H1 (cell line): ENCODE results near the gene EN2. TPM values are rescaled to one million over a fixed set of nuclear protein-coding genes. Genes with fewer than 3 reads are reported as not detected.
A peak's percentile ranks its signal among the peaks of the same experiment; 100 is the strongest.

Source experiments
- CTCF ChIA-PET: fragments of 300-600 bp; sonication (Branson Sonifier 250); formaldehyde crosslinking; loops from one replicate; lab custom pipeline; 2021; ENCODE audit not compliant: partially characterized antibody; lab: Charles Lee
- POLR2A ChIA-PET: fragments of 300-600 bp; sonication (Branson Sonifier 250); formaldehyde crosslinking; loops from one replicate; lab custom pipeline; 2021; ENCODE audit warnings: inconsistent platforms; ENCODE audit not compliant: partially characterized antibody; lab: Charles Lee
- DNase-seq, 2 experiments: peaks; one replicate each; pipeline versions ENCODE4 v3.0.0 to v3.0.0-alpha.2; 2010 to 2022; ENCODE audit warnings: low spot score in 2 of 2, low read depth in 1 of 2, mixed read lengths in 1 of 2
- FAIRE-seq: peaks from 2 replicates; lab custom pipeline; 2011; peaks lifted over from hg19 to GRCh38; lab: Jason Lieb, UNC
- H2AFZ ChIP-seq: 2 replicates; pipeline ENCODE4 v1.8.1; 2012; ENCODE audit warnings: low read length, inconsistent platforms
- H2AK5ac ChIP-seq: 2 replicates; pipeline ENCODE4 v1.6.1; 2013; ENCODE audit warnings: low read depth, low read length
- H2BK120ac ChIP-seq: replicated peaks from 2 replicates; pipeline ENCODE3; 2013; ENCODE audit warnings: low read depth, low read length, inconsistent platforms
- H2BK12ac ChIP-seq: 2 replicates; pipeline ENCODE4 v1.6.1; 2013; ENCODE audit warnings: low read depth, low read length
- H2BK15ac ChIP-seq: 2 replicates; pipeline ENCODE4 v1.6.1; 2013; ENCODE audit warnings: low read length
- H2BK20ac ChIP-seq: 2 replicates; pipeline ENCODE4 v1.6.1; 2013; ENCODE audit warnings: low read length
- H2BK5ac ChIP-seq: 2 replicates; pipeline ENCODE4 v1.6.1; 2013; ENCODE audit warnings: low read depth, low read length
- H3K14ac ChIP-seq: 2 replicates; pipeline ENCODE4 v1.6.1; 2013; ENCODE audit warnings: inconsistent platforms; ENCODE audit not compliant: insufficient read length
- H3K18ac ChIP-seq: 2 replicates; pipeline ENCODE4 v1.6.1; 2013; ENCODE audit warnings: low read length; ENCODE audit errors: extremely low read depth
- H3K23ac ChIP-seq: 2 replicates; pipeline ENCODE4 v1.6.1; 2013; ENCODE audit warnings: inconsistent platforms; ENCODE audit not compliant: insufficient read length
- H3K23me2 ChIP-seq: 2 replicates; pipeline ENCODE4 v1.6.1; 2013; ENCODE audit warnings: low read depth, low read length
- H3K27ac ChIP-seq: 2 replicates; pipeline ENCODE4 v1.6.1; 2011; ENCODE audit warnings: low read depth, low read length, inconsistent platforms
- H3K27me3 ChIP-seq, 4 experiments: replicated peaks in 1 of 4; 1 replicate in 1 of 4; 2 replicates in 3 of 4; pipeline versions ENCODE4 v1.6.1 to v1.8.1; 2011 to 2013; ENCODE audit warnings: low read length in 3 of 4, mild to moderate bottlenecking in 3 of 4, inconsistent platforms in 2 of 4, mixed read lengths in 2 of 4, moderate library complexity in 1 of 4; ENCODE audit not compliant: control insufficient read depth in 3 of 4, insufficient read depth in 3 of 4; ENCODE audit errors: extremely low read depth in 1 of 4
- H3K36me3 ChIP-seq, 4 experiments: 2 replicates each; pipeline versions ENCODE4 v1.6.1 to v1.8.1; 2011 to 2013; ENCODE audit warnings: mild to moderate bottlenecking in 4 of 4, low read length in 3 of 4, moderate library complexity in 2 of 4, control low read depth in 1 of 4, inconsistent platforms in 1 of 4; ENCODE audit not compliant: insufficient read depth in 4 of 4, control insufficient read depth in 2 of 4
- H3K4ac ChIP-seq: replicated peaks from 2 replicates; pipeline ENCODE3; 2013; ENCODE audit warnings: low read length, low read depth, mixed read lengths, inconsistent platforms; ENCODE audit not compliant: insufficient read length
- H3K4me1 ChIP-seq, 4 experiments: replicated peaks in 1 of 4; 1 replicate in 1 of 4; 2 replicates in 3 of 4; pipeline versions ENCODE4 v1.6.1 to v1.8.1; 2011 to 2013; ENCODE audit warnings: low read length in 3 of 4, inconsistent platforms in 2 of 4, mixed read lengths in 1 of 4; ENCODE audit not compliant: insufficient read depth in 4 of 4, control insufficient read depth in 3 of 4
- H3K4me2 ChIP-seq, 2 experiments: 2 replicates each; pipeline versions ENCODE4 v1.6.1 to v1.8.1; 2011 to 2013; ENCODE audit warnings: low read depth in 2 of 2, low read length in 2 of 2, control low read depth in 1 of 2, inconsistent platforms in 1 of 2, mild to moderate bottlenecking in 1 of 2; ENCODE audit not compliant: insufficient read depth in 1 of 2
- H3K4me3 ChIP-seq, 4 experiments: fragments of 200-600, 300-600 bp in 1 of 4; sonication (generic), shearing (Covaris generic), sonication (Bioruptor Twin) in 1 of 4; 2 replicates each; pipeline versions ENCODE4 v1.5.1 to v1.8.1; 2011 to 2016; ENCODE audit warnings: low read length in 4 of 4, low read depth in 3 of 4, control low read depth in 2 of 4, inconsistent platforms in 2 of 4, mild to moderate bottlenecking in 2 of 4, mixed read lengths in 1 of 4, moderate library complexity in 1 of 4; ENCODE audit not compliant: insufficient read depth in 2 of 4; ENCODE audit errors: extremely low read depth in 1 of 4
- H3K56ac ChIP-seq: replicated peaks from 2 replicates; pipeline ENCODE3; 2013; ENCODE audit warnings: low read depth, mild to moderate bottlenecking, mixed read lengths, low read length, inconsistent platforms; ENCODE audit not compliant: insufficient read length
- H3K79me1 ChIP-seq: 2 replicates; pipeline ENCODE4 v1.6.1; 2013; ENCODE audit warnings: low read depth, low read length, control low read depth
- H3K79me2 ChIP-seq, 2 experiments: 2 replicates each; pipeline versions ENCODE4 v1.6.1 to v1.8.1; 2012 to 2013; ENCODE audit warnings: low read length in 2 of 2, mild to moderate bottlenecking in 2 of 2, inconsistent platforms in 1 of 2; ENCODE audit not compliant: insufficient read depth in 2 of 2, control insufficient read depth in 1 of 2
- H3K9ac ChIP-seq, 4 experiments: replicated peaks in 1 of 4; 1 replicate in 1 of 4; 2 replicates in 3 of 4; pipeline versions ENCODE4 v1.6.1 to v1.8.1; 2011 to 2013; ENCODE audit warnings: low read depth in 3 of 4, low read length in 3 of 4, control low read depth in 2 of 4, mild to moderate bottlenecking in 2 of 4, moderate library complexity in 2 of 4, inconsistent platforms in 1 of 4; ENCODE audit errors: extremely low read depth in 1 of 4
- H3K9me3 ChIP-seq, 2 experiments: 2 replicates each; pipeline versions ENCODE4 v1.6.1 to v1.8.1; 2012 to 2013; ENCODE audit warnings: mild to moderate bottlenecking in 2 of 2, moderate library complexity in 2 of 2, control low read depth in 1 of 2, inconsistent platforms in 1 of 2, low read depth in 1 of 2, low read length in 1 of 2, mixed read lengths in 1 of 2; ENCODE audit not compliant: insufficient read depth in 2 of 2
- H4K20me1 ChIP-seq, 2 experiments: replicated peaks in 1 of 2; 2 replicates each; pipeline versions ENCODE3 to v1.8.1; 2011 to 2013; ENCODE audit warnings: inconsistent platforms in 2 of 2, low read length in 2 of 2, mild to moderate bottlenecking in 1 of 2; ENCODE audit not compliant: insufficient read depth in 2 of 2, control insufficient read depth in 1 of 2
- H4K5ac ChIP-seq: 2 replicates; pipeline ENCODE4 v1.6.1; 2013; ENCODE audit warnings: low read length, low read depth, mixed read lengths, inconsistent platforms; ENCODE audit not compliant: insufficient read length
- H4K8ac ChIP-seq: 2 replicates; pipeline ENCODE4 v1.8.0; 2013; ENCODE audit warnings: mild to moderate bottlenecking, moderate library complexity, low read length, inconsistent platforms; ENCODE audit not compliant: insufficient read depth; ENCODE audit errors: extremely low read depth
- H4K91ac ChIP-seq: replicated peaks from 2 replicates; pipeline ENCODE3; 2013; ENCODE audit warnings: low read length, mixed read lengths, inconsistent platforms; ENCODE audit not compliant: insufficient read length
- BCL11A ChIP-seq, 2 experiments: IDR thresholded peaks; one replicate each; pipeline ENCODE4 v1.6.1; 2011; ENCODE audit warnings: low read depth in 2 of 2, low read length in 2 of 2, mild to moderate bottlenecking in 2 of 2
- CBX5 ChIP-seq: fragments of 300-800, 300-1000 bp; sonication (generic); IDR thresholded peaks from 2 replicates; pipeline ENCODE4 v1.7.1; 2016; ENCODE audit warnings: antibody characterized with exemption, low read length, low read depth
- EGR1 ChIP-seq: IDR thresholded peaks from 2 replicates; pipeline ENCODE4 v1.6.1; 2011; ENCODE audit warnings: low read depth, low read length, borderline replicate concordance
- FOSL1 ChIP-seq: IDR thresholded peaks from 2 replicates; pipeline ENCODE4 v1.6.1; 2011; ENCODE audit warnings: mild to moderate bottlenecking, low read depth, low read length, moderate library complexity; ENCODE audit not compliant: insufficient read depth
- KDM1A ChIP-seq: fragments of 200-600, 300-600 bp; sonication (generic); IDR thresholded peaks from 2 replicates; pipeline ENCODE4 v1.7.1; 2016; ENCODE audit warnings: mild to moderate bottlenecking, low read length, borderline replicate concordance
- POLR2AphosphoS5 ChIP-seq: IDR thresholded peaks from 2 replicates; pipeline ENCODE4 v1.6.1; 2011; ENCODE audit warnings: low read depth, low read length
- SIN3A ChIP-seq, 2 experiments: IDR thresholded peaks in 1 of 2; conservative IDR thresholded peaks in 1 of 2; 2 replicates each; pipeline ENCODE4 v1.6.1; 2011 to 2012; ENCODE audit warnings: low read length in 2 of 2, improper control_type of control experiment in 1 of 2, low read depth in 1 of 2, mild to moderate bottlenecking in 1 of 2
- SIX5 ChIP-seq: IDR thresholded peaks from 2 replicates; pipeline ENCODE4 v1.6.1; 2011; ENCODE audit warnings: mild to moderate bottlenecking, low read depth, low read length
- SP1 ChIP-seq: IDR thresholded peaks from 2 replicates; pipeline ENCODE4 v1.6.1; 2011; ENCODE audit warnings: low read depth, low read length
- TCF12 ChIP-seq: IDR thresholded peaks from 2 replicates; pipeline ENCODE4 v1.6.1; 2011; ENCODE audit warnings: low read depth, mild to moderate bottlenecking, low read length
- TEAD4 ChIP-seq: IDR thresholded peaks from 2 replicates; pipeline ENCODE4 v1.6.1; 2012; ENCODE audit warnings: low read depth, low read length, inconsistent platforms, mixed read lengths
- ZNF274 ChIP-seq: IDR thresholded peaks from 2 replicates; pipeline ENCODE4 v1.7.0; 2012; ENCODE audit warnings: low read length, borderline replicate concordance; ENCODE audit errors: extremely low read depth
- WGBS, 2 experiments: shearing (Covaris generic) in 1 of 2; methylation state at CpG; one replicate each; pipeline versions ENCODE4 v1.1.6 to v1.1.7; 2013 to 2015; ENCODE audit warnings: low lambda C conversion rate in 2 of 2, mixed read lengths in 2 of 2, inconsistent platforms in 1 of 2, low coverage in 1 of 2, missing lambda C conversion rate in 1 of 2; ENCODE audit not compliant: insufficient replicate concordance in 2 of 2, insufficient coverage in 1 of 2, insufficient read length in 1 of 2; ENCODE audit errors: extremely low coverage in 1 of 2, missing lambda C conversion rate in 1 of 2; 5-methylcytosine and 5-hydroxymethylcytosine counted together
- polyA plus RNA-seq, 7 experiments: library from polyadenylated mRNA; depleted of rRNA in 3 of 7; stranded (reverse) in 5 of 7; unstranded in 2 of 7; fragments of >200 nt in 5 of 7; fragments of 200-250 nt in 2 of 7; gene quantifications; 1 replicate in 5 of 7; 2 replicates in 1 of 7; 4 replicates in 1 of 7; pipeline versions ENCODE4 v1.2.1 to v1.2.3, GENCODE V29; 2011 to 2013; ENCODE audit warnings: missing spikeins in 2 of 7, mixed read lengths in 2 of 7
- total RNA-seq: library from RNA; stranded (reverse); fragmentation: NEBNext Ultra II Directional; extraction: Animal tissue kit (Norgen Biotek cat#: 25700); gene quantifications from 2 replicates; pipeline ENCODE4 v1.2.1, GENCODE V29; 2021
- TF ChIP-seq, protein P1 (sequence below): IDR thresholded peaks from 2 replicates; pipeline ENCODE4 v1.6.1; 2011; ENCODE audit warnings: low read length, improper control_type of control experiment

EN2 gene
- total and polyA plus RNA-seq, 2 of the 8 experiments (the other 6 are each of a cell fraction or from before 2014, with no cell fraction given) = not detected

DNA sequence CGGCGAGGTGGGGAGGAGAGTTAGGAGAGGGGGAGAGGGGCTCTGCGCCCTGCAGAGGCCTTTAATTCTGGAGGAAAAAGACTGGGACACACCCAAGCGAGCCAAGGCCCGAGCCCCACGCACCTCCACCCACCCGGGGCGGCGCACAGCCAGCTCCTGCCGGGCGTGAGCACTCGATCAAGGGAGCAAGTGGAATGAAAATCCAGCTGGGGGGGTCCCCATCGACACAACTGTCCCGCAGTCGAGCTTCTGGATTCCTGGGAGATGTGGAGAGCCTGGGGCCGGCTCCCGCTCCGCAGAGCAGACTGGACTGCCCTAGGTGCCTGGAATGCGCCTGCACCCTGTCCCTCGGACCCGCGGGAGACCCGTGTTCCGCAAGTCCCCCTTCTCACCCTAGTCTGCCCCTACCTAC, 7.4 kb upstream of the EN2 start:
- H3K79me2 ChIP-seq = no peaks in the 10 kb centered on the region
- H2AFZ ChIP-seq = no peak overlapping the region
- no peak overlapping the region for H3K9ac ChIP-seq
- H2AK5ac ChIP-seq = no peak overlapping the region
- no peaks in the 10 kb centered on the region; the same call in 1 of the 2 replicates for H3K79me1 ChIP-seq
- H2BK5ac ChIP-seq = no peak overlapping the region
- H4K5ac ChIP-seq = no peak overlapping the region
- no peak overlapping the region for H3K14ac ChIP-seq
- no peak overlapping the region for H4K91ac ChIP-seq
- H3K18ac ChIP-seq = no peak overlapping the region
- no peak overlapping the region for H2BK15ac ChIP-seq
- H3K23me2 ChIP-seq = peaks cover 2% of the 10 kb centered on the region; the same call in 1 of the 2 replicates
- H3K4me3 ChIP-seq = no peak overlapping the region
- no peak overlapping the region for H3K27ac ChIP-seq
- no peak overlapping the region for H3K56ac ChIP-seq
- ChIA-PET POLR2A (interaction anchor here (1.3 to 2.7 kb wide), 5 partner anchors 8 to 71 kb away, joined by 3 to 9 read pairs (median 7); no protein-coding TSS in a partner anchor), CTCF (interaction anchor here (0.8 to 7.1 kb wide), 12 partner anchors 12 to 358 kb away, joined by 3 to 81 read pairs (median 4); no protein-coding TSS in a partner anchor)
- H3K9me3 ChIP-seq = no peaks in the 10 kb centered on the region
- 0 out of 2 replicates have a peak overlapping the region, but pooled peaks have one; percentile 22 for H4K8ac ChIP-seq
- H3K36me3 ChIP-seq = no peaks in the 10 kb centered on the region; a peak in 1 of 8 replicates
- peak overlapping the region; percentile 60 to 74; a peak in 3 of 4 replicates for H3K4me2 ChIP-seq
- peak in 1 of 2 experiments; percentile 64 for DNase-seq
- peaks cover 88 to 99% (median 96%) of the 10 kb centered on the region in 4 experiments for H3K27me3 ChIP-seq
- no peak for FAIRE-seq
- WGBS, 2 experiments = 4% methylated on average over 21 of the region's 24 CpGs; no CpG with 5 or more reads in 1 of the 2 experiments
- no peak overlapping the region for H3K4ac ChIP-seq
- peaks cover 26 to 32% of the 10 kb centered on the region in 2 experiments for H4K20me1 ChIP-seq
- H3K4me1 ChIP-seq = peaks cover 0 to 21% (median 13%) of the 10 kb centered on the region in 4 experiments; a peak in 6 of 7 replicates
- no peak overlapping the region for H2BK20ac ChIP-seq
- 0 out of 2 replicates have a peak overlapping the region, but pooled peaks have one; percentile 3 for H2BK12ac ChIP-seq
- H2BK120ac ChIP-seq = no peak overlapping the region
- no peak overlapping the region for H3K23ac ChIP-seq
- no peak for TF ChIP-seq TEAD4
- TF ChIP-seq SIN3A (conservative IDR thresholded peaks at IDR 0.05 in 1 of 2, IDR thresholded peaks at IDR 0.05 in 1 of 2; ENCODE audit: low read depth in 1 of 2, low read length in 2 of 2) = no peak
- TF ChIP-seq, protein P1, sequence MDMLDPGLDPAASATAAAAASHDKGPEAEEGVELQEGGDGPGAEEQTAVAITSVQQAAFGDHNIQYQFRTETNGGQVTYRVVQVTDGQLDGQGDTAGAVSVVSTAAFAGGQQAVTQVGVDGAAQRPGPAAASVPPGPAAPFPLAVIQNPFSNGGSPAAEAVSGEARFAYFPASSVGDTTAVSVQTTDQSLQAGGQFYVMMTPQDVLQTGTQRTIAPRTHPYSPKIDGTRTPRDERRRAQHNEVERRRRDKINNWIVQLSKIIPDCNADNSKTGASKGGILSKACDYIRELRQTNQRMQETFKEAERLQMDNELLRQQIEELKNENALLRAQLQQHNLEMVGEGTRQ = no peak
- TF ChIP-seq ZNF274 = no peak
- no peak for TF ChIP-seq POLR2AphosphoS5
- no peak for TF ChIP-seq CBX5
- no peak for TF ChIP-seq SIX5
- TF ChIP-seq BCL11A (IDR thresholded peaks at IDR 0.05; ENCODE audit: low read depth in 2 of 2, low read length in 2 of 2) = no peak
- no peak for TF ChIP-seq EGR1
- no peak for TF ChIP-seq KDM1A
- no peak for TF ChIP-seq SP1
- no peak for TF ChIP-seq TCF12
- no peak for TF ChIP-seq FOSL1
